Hepatocyte (in vitro differentiated cells): Measurements from ENCODE around the gene CTNNBIP1. TPM values are rescaled to one million over a fixed set of nuclear protein-coding genes. Genes with fewer than 3 reads are reported as not detected.
A peak's percentile ranks its signal among the peaks of the same experiment; 100 is the strongest.

ENCODE experiments used
- DNase-seq: peaks from one replicate; pipeline ENCODE4 v3.0.0-alpha.2; 2016; ENCODE audit warnings: low spot score
- H2AFZ ChIP-seq: fragments of 200-600 bp; sonication (generic); 2 replicates; pipeline ENCODE4 v1.6.0; 2016; ENCODE audit warnings: antibody characterized with exemption, mild to moderate bottlenecking
- H3K27ac ChIP-seq: fragments of 200-600 bp; sonication (generic); 2 replicates; pipeline ENCODE4 v1.5.1; 2016; ENCODE audit warnings: mild to moderate bottlenecking
- H3K27me3 ChIP-seq: fragments of 200-600 bp; sonication (generic); 2 replicates; pipeline ENCODE4 v1.6.1; 2016
- H3K36me3 ChIP-seq: fragments of 200-600 bp; sonication (generic); replicated peaks from 2 replicates; pipeline ENCODE4 v1.5.1; 2016; ENCODE audit warnings: low read depth; ENCODE audit not compliant: insufficient read depth
- H3K4me1 ChIP-seq: fragments of 200-600 bp; sonication (generic); 2 replicates; pipeline ENCODE4 v1.5.1; 2016; ENCODE audit warnings: mild to moderate bottlenecking, moderate library complexity; ENCODE audit not compliant: insufficient read depth
- H3K4me2 ChIP-seq: fragments of 200-600 bp; sonication (generic); 2 replicates; pipeline ENCODE4 v1.6.0; 2016
- H3K4me3 ChIP-seq: fragments of 200-600 bp; sonication (generic); 2 replicates; pipeline ENCODE4 v1.5.1; 2016; ENCODE audit warnings: mild to moderate bottlenecking
- H3K79me2 ChIP-seq: fragments of 200-600 bp; sonication (generic); 2 replicates; pipeline ENCODE4 v1.6.0; 2017; ENCODE audit warnings: mild to moderate bottlenecking
- H3K9me2 ChIP-seq: fragments of 200-600 bp; sonication (generic); replicated peaks from 2 replicates; pipeline ENCODE4 v1.6.0; 2017; ENCODE audit warnings: mild to moderate bottlenecking; ENCODE audit not compliant: insufficient read depth
- H3K9me3 ChIP-seq: fragments of 200-600 bp; sonication (generic); 2 replicates; pipeline ENCODE4 v1.5.1; 2016; ENCODE audit warnings: low read depth, mild to moderate bottlenecking
- H4K20me1 ChIP-seq: fragments of 200-600 bp; sonication (generic); 2 replicates; pipeline ENCODE4 v1.6.0; 2016; ENCODE audit warnings: mild to moderate bottlenecking; ENCODE audit not compliant: insufficient read depth, poor library complexity, severe bottlenecking
- EZH2 ChIP-seq: fragments of 200-600 bp; sonication (generic); IDR thresholded peaks from 2 replicates; pipeline ENCODE4 v1.6.1; 2016; ENCODE audit warnings: antibody characterized with exemption, mild to moderate bottlenecking, borderline replicate concordance
- EZH2phosphoT487 ChIP-seq: fragments of 200-600 bp; sonication (generic); IDR thresholded peaks from one replicate; pipeline ENCODE4 v1.6.1; 2018; ENCODE audit warnings: antibody characterized with exemption, mild to moderate bottlenecking, low read depth, moderate library complexity; ENCODE audit not compliant: unreplicated experiment, severe bottlenecking
- WGBS: methylation state at CpG from one replicate; pipeline ENCODE4 v1.1.6; 2016; ENCODE audit warnings: low lambda C conversion rate; ENCODE audit errors: missing lambda C conversion rate; 5-methylcytosine and 5-hydroxymethylcytosine counted together
- polyA plus RNA-seq: library from polyadenylated mRNA; unstranded; fragments of >200 nt; fragmentation: Nextera tagmentation; extraction: Ambion mirVana; gene quantifications from 2 replicates; pipeline ENCODE4 v1.2.1, GENCODE V29; 2016
- total RNA-seq: library from RNA; depleted of rRNA; stranded (reverse); fragments of >200 nt; gene quantifications from 2 replicates; pipeline ENCODE4 v1.2.3, GENCODE V29; 2014
- TF ChIP-seq, protein P1 (sequence below): fragments of 200-600 bp; sonication (generic); IDR thresholded peaks from 2 replicates; pipeline ENCODE4 v1.5.1; 2016; ENCODE audit warnings: antibody characterized with exemption, mild to moderate bottlenecking; ENCODE audit not compliant: poor library complexity

The CTNNBIP1 gene
- total and polyA plus RNA-seq, 2 experiments from 2014 or later: 25.2 to 49.8 TPM

DNA sequence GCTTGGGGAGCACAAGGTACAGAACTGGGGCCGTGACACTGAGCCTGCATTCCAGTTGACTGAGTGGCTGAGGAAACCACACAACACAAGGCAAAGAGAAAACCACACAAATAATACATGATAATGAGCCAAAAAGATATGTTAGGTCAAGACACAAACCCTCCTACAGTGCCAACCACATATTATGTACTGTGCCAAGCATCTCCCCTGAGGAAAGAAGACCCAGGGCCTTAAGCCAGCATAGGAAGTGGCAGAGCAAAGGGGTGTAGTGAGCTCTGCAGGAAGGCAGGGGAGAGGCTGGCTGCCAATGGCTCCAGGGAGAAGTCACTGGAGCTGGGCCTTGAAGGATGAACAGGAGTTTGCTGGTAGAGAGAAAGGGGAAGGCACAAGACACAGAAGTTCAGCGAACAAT lies 28.2 kb downstream of the CTNNBIP1 start:
- H4K20me1 ChIP-seq: no peaks in the 10 kb centered on the region
- H3K36me3 ChIP-seq: no peaks in the 10 kb centered on the region
- no peak overlapping the region for H3K27ac ChIP-seq
- no peak overlapping the region for H3K4me2 ChIP-seq
- DNase-seq: no peak
- TF ChIP-seq EZH2 (no peak), EZH2phosphoT487 (no peak)
- TF ChIP-seq, protein P1, sequence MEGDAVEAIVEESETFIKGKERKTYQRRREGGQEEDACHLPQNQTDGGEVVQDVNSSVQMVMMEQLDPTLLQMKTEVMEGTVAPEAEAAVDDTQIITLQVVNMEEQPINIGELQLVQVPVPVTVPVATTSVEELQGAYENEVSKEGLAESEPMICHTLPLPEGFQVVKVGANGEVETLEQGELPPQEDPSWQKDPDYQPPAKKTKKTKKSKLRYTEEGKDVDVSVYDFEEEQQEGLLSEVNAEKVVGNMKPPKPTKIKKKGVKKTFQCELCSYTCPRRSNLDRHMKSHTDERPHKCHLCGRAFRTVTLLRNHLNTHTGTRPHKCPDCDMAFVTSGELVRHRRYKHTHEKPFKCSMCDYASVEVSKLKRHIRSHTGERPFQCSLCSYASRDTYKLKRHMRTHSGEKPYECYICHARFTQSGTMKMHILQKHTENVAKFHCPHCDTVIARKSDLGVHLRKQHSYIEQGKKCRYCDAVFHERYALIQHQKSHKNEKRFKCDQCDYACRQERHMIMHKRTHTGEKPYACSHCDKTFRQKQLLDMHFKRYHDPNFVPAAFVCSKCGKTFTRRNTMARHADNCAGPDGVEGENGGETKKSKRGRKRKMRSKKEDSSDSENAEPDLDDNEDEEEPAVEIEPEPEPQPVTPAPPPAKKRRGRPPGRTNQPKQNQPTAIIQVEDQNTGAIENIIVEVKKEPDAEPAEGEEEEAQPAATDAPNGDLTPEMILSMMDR: no peak
- WGBS: 89% methylated on average over 2 of the region's 2 CpGs
- H3K27me3 ChIP-seq: no peaks in the 10 kb centered on the region
- no peaks in the 10 kb centered on the region for H3K79me2 ChIP-seq
- no peak overlapping the region for H3K4me3 ChIP-seq
- no peaks in the 10 kb centered on the region for H3K9me3 ChIP-seq
- no peak overlapping the region for H2AFZ ChIP-seq
- H3K9me2 ChIP-seq: no peaks in the 10 kb centered on the region
- H3K4me1 ChIP-seq: no peaks in the 10 kb centered on the region

DNA sequence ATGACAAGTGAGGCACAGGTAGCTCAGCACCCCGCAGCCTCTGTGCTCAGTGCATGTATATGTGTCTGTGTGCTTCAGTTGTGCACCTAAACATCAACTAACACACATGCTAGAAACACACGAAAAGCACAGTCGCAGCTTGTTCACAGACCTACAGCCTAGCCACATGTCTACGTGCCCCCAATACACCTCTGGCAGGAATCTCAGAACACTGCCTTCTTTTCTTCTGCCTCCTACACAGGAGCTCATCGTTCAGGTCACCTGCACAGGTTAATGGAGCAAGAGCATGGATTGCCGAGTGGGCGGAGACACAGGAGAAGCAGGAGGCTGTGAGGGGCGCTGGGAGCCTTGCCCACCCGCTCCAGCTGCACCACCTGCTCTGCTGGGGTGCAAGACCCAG lies 31.7 kb downstream of the CTNNBIP1 start:
- H3K9me2 ChIP-seq: no peaks in the 10 kb centered on the region
- no peak overlapping the region for H3K4me2 ChIP-seq
- no peaks in the 10 kb centered on the region for H3K79me2 ChIP-seq
- no peak overlapping the region for H3K4me3 ChIP-seq
- H3K36me3 ChIP-seq: no peaks in the 10 kb centered on the region
- H3K27ac ChIP-seq: no peak overlapping the region
- peaks cover 3% of the 10 kb centered on the region for H3K4me1 ChIP-seq
- no peaks in the 10 kb centered on the region for H3K27me3 ChIP-seq
- whole genome bisulfite sequencing: 93% methylated on average over 9 of the region's 9 CpGs
- no peak overlapping the region for H2AFZ ChIP-seq
- TF ChIP-seq, protein P1: no peak
- TF ChIP-seq EZH2phosphoT487 (no peak), EZH2 (no peak)
- H4K20me1 ChIP-seq: no peaks in the 10 kb centered on the region
- DNase-seq: no peak
- no peaks in the 10 kb centered on the region for H3K9me3 ChIP-seq

DNA sequence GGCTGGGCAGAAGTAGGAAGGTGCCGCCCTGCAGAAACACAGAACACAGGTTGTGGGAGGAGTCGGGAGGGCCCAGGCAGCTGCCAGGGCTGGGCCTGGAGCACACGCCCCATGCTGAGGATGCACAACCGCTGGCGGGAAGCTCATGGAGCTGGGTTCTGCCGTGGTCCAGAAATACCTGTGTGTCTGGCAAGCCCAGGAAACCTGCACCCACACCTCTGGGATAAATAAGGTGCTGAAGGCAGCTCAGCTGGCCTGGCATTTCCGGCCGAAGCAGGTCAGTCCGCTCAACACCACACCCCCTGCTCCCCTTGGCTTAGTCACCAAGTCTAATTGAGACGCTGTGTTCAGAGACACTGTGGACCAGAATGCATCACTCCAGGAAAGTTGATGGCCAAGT lies 32.1 kb downstream of the CTNNBIP1 start:
- H3K27me3 ChIP-seq: no peaks in the 10 kb centered on the region
- H3K9me3 ChIP-seq: no peaks in the 10 kb centered on the region
- H3K4me2 ChIP-seq: no peak overlapping the region
- WGBS: 85% methylated on average over 10 of the region's 10 CpGs
- no peaks in the 10 kb centered on the region for H3K9me2 ChIP-seq
- H2AFZ ChIP-seq: no peak overlapping the region
- H3K4me3 ChIP-seq: no peak overlapping the region
- no peaks in the 10 kb centered on the region for H3K36me3 ChIP-seq
- DNase-seq: peak; percentile 13
- no peaks in the 10 kb centered on the region for H3K79me2 ChIP-seq
- H4K20me1 ChIP-seq: no peaks in the 10 kb centered on the region
- TF ChIP-seq, protein P1: no peak
- no peak for TF ChIP-seq EZH2phosphoT487
- TF ChIP-seq EZH2: no peak
- H3K4me1 ChIP-seq: peaks cover 3% of the 10 kb centered on the region
- no peak overlapping the region for H3K27ac ChIP-seq

DNA sequence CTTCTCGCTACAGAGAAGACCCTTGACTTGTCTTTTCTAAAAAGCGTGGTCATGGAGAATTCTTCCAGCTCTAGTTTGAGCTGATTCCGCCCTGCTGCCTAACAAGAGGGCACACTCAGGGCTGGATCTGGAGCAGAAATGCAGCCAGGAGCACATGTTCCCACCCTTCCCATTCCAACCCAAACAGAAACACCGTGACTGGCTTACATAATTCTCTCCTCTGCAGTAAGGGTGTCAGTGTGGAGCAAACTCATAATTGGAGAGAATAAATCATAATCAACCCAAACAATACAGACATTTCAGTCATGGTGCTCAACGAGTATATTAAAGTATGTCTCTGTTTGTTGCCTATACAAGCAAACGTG lies 34.5 kb downstream of the CTNNBIP1 start:
- WGBS: 81% methylated on average over 6 of the region's 6 CpGs
- no peak overlapping the region for H3K27ac ChIP-seq
- no peak for DNase-seq
- H3K4me2 ChIP-seq: no peak overlapping the region
- H2AFZ ChIP-seq: no peak overlapping the region
- peaks cover 3% of the 10 kb centered on the region for H3K4me1 ChIP-seq
- H3K36me3 ChIP-seq: no peaks in the 10 kb centered on the region
- no peaks in the 10 kb centered on the region for H3K79me2 ChIP-seq
- H3K9me3 ChIP-seq: no peaks in the 10 kb centered on the region
- no peaks in the 10 kb centered on the region for H3K9me2 ChIP-seq
- no peaks in the 10 kb centered on the region for H3K27me3 ChIP-seq
- TF ChIP-seq EZH2 (no peak), EZH2phosphoT487 (no peak)
- TF ChIP-seq, protein P1: no peak
- no peaks in the 10 kb centered on the region for H4K20me1 ChIP-seq
- H3K4me3 ChIP-seq: no peak overlapping the region
